Neuron (in vitro differentiated cells): ENCODE results near the gene SH2D2A.

Experiments used
- H2AFZ ChIP-seq: one replicate; pipeline ENCODE4 v1.6.1; 2013; ENCODE audit warnings: low read depth, mild to moderate bottlenecking, inconsistent platforms, low read length, moderate library complexity
- H3K27me3 ChIP-seq: one replicate; pipeline ENCODE4 v1.6.1; 2013; ENCODE audit warnings: low read length; ENCODE audit not compliant: insufficient read depth
- H3K36me3 ChIP-seq: one replicate; pipeline ENCODE4 v1.6.1; 2013; ENCODE audit warnings: low read length; ENCODE audit not compliant: insufficient read depth
- H3K4me1 ChIP-seq: one replicate; pipeline ENCODE4 v1.6.1; 2013; ENCODE audit warnings: low read length; ENCODE audit not compliant: insufficient read depth
- H3K4me3 ChIP-seq: 2 replicates; pipeline ENCODE4 v1.5.1; 2013; ENCODE audit warnings: mild to moderate bottlenecking, low read length, moderate library complexity
- H3K9me3 ChIP-seq: one replicate; pipeline ENCODE4 v1.6.1; 2013; ENCODE audit warnings: low read length

Gene SH2D2A

GRCh38 chr1:156816561-156817328 lies at the start of gene SH2D2A:
TSS of gene SH2D2A (minus strand) at chr1:156816848. CDS start at chr1:156816708, 140 bp downstream.
- H3K36me3 ChIP-seq, result no peaks in the 10 kb centered on the region
- H3K4me3 ChIP-seq, result no peak within 1 kb of the TSS
- H3K27me3 ChIP-seq, result peaks cover 37% of the 10 kb centered on the region

GRCh38 chr1:156865865-156866248 lies 49.2 kb upstream of the SH2D2A start:
- Histone ChIP-seq H3K4me1 (peaks cover 22% of the 10 kb centered on the region), H2AFZ (no peak overlapping the region), H3K27me3 (peaks cover 62% of the 10 kb centered on the region), H3K4me3 (no peak overlapping the region), H3K36me3 (no peaks in the 10 kb centered on the region), H3K9me3 (no peaks in the 10 kb centered on the region)

More at GRCh38 chr1:156816561-156817328, at the start of gene SH2D2A:
- H3K9me3 ChIP-seq, result no peaks in the 10 kb centered on the region
- no peak within 1 kb of the TSS for H2AFZ ChIP-seq
- peaks cover 5% of the 10 kb centered on the region for H3K4me1 ChIP-seq

- Histone ChIP-seq H3K4me1 (peaks cover 24% of the 10 kb centered on the region), H3K9me3 (no peaks in the 10 kb centered on the region), H2AFZ (no peak overlapping the region), H3K36me3 (no peaks in the 10 kb centered on the region), H3K27me3 (peaks cover 61% of the 10 kb centered on the region), H3K4me3 (no peak overlapping the region)
Measured at GRCh38 chr1:156865258-156865657, 48.6 kb upstream of the SH2D2A start.

GRCh38 chr1:156864796-156865195 lies 48.1 kb upstream of the SH2D2A start:
- Histone ChIP-seq H2AFZ (no peak overlapping the region), H3K9me3 (no peaks in the 10 kb centered on the region), H3K4me3 (no peak overlapping the region), H3K4me1 (peaks cover 29% of the 10 kb centered on the region), H3K36me3 (no peaks in the 10 kb centered on the region), H3K27me3 (peaks cover 59% of the 10 kb centered on the region)

DNA sequence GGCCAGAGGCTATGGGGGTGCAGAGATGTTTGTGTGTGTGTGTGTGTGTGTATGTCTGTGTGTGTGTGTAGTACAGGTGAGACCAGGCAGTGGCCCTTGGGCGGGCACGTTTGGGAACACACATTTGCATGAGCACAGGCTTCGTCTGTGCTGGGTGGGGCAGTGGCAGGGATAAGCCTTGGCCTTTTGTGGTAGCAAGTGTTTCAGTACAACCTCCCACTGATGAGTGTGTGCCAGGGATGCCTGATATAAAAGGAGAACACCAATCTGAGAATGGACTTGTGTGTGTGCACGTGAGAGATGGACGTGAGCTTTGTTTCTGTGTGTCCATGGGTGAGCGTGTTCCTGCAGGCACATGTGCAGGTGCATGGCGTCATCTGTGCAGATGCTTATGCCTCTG lies 47.0 kb upstream of the SH2D2A start:
- Histone ChIP-seq H3K4me1 (peaks cover 41% of the 10 kb centered on the region), H3K9me3 (no peaks in the 10 kb centered on the region), H3K4me3 (no peak overlapping the region), H2AFZ (no peak overlapping the region), H3K36me3 (no peaks in the 10 kb centered on the region), H3K27me3 (peaks cover 66% of the 10 kb centered on the region)

GRCh38 chr1:156862997-156863599 lies 46.5 kb upstream of the SH2D2A start:
- Histone ChIP-seq H3K36me3 (no peaks in the 10 kb centered on the region), H3K9me3 (no peaks in the 10 kb centered on the region), H2AFZ (no peak overlapping the region), H3K4me1 (peaks cover 45% of the 10 kb centered on the region), H3K27me3 (peaks cover 72% of the 10 kb centered on the region), H3K4me3 (no peak overlapping the region)

DNA sequence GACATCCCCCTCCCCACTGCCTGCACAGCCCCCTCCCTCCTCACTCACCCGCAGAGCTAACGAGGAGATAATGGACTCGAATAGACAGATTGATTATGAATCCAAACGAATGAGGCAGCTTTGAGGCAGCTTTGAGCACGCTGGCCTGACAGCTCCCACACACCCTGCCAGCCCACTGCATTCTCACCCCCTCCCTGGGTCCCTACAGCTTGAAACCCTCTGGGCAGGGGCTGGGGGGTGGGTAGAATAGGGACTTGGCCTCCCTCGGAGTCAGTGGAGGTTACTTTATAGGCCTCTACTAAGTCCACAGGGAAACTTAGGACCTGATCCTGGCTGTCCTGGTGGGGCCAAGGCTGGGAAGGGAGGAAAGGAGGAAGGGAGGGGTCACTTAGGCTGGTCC lies 45.9 kb upstream of the SH2D2A start:
- Histone ChIP-seq H2AFZ (no peak overlapping the region), H3K4me3 (no peak overlapping the region), H3K27me3 (peaks cover 77% of the 10 kb centered on the region), H3K4me1 (peaks cover 45% of the 10 kb centered on the region), H3K9me3 (no peaks in the 10 kb centered on the region), H3K36me3 (no peaks in the 10 kb centered on the region)

DNA sequence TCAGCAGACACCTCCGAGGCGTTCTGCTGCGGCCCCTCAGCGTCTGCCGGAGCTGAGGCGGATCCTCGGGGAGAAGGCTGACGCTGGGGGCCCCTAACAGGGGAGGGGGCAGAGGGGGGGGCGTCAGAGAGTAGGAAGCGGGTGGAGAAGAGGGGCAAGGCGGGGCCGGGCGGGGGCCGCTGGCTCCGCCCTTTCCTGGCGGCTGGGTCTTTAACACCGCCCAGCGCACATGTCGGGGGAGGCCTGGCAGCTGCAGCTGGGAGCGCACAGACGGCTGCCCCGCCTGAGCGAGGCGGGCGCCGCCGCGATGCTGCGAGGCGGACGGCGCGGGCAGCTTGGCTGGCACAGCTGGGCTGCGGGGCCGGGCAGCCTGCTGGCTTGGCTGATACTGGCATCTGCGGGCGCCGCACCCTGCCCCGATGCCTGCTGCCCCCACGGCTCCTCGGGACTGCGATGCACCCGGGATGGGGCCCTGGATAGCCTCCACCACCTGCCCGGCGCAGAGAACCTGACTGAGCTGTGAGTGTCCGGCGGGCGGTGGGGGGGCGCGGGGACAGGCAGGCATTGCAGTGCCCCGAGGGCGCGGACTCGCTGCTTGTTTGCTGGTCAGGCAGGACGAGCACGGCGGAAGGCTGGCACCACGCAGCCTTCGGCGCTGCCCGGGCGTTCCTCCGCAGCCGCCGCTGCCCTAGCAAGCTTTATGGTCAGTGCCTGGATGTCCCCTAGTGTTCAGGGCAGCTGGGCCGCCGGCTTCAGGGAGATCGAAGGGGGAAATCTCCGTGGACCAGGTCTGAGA lies 44.2 kb upstream of the SH2D2A start, which contains the start of gene NTRK1:
Gene NTRK1, plus strand, starts transcription at position 238 of the 796 bp plus-strand sequence. Its CDS starts 70 bp downstream, at position 308.
- Histone ChIP-seq H3K36me3 (no peaks in the 10 kb centered on the region), H3K4me3 (peak within 1 kb of the TSS; percentile 13), H3K27me3 (peaks cover 91% of the 10 kb centered on the region), H3K4me1 (peaks cover 35% of the 10 kb centered on the region), H2AFZ (no peak within 1 kb of the TSS), H3K9me3 (no peaks in the 10 kb centered on the region)

DNA sequence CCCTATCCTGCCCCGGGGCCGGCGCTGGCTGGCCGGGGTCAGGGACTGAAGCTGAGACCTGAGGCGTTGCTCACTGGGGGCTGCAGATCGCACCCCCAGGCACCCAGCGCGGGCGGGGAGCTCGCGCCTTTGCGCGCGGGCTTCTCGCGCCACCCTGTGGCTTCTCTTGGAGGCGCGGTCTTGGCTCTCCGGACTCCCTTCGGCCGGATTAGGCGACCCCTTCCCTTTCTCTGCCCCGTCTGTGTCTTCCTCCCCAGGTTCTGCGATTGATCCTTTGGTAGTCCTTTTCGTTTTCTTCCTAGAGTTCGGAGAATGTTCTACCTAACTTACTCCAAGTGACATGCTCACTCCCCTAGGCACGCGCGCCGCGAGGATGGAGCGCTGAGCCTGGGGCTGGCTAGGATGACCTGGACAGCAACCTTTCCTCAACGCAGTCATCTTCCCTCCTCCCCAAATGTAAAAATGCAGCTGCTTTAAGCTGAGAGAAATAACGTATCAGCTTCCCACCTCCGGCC lies 43.5 kb upstream of the SH2D2A start:
- Histone ChIP-seq H3K9me3 (no peaks in the 10 kb centered on the region), H3K4me1 (peaks cover 30% of the 10 kb centered on the region), H3K36me3 (no peaks in the 10 kb centered on the region), H3K27me3 (peaks cover 85% of the 10 kb centered on the region), H3K4me3 (peak overlapping the region; percentile 13), H2AFZ (no peak overlapping the region)

DNA sequence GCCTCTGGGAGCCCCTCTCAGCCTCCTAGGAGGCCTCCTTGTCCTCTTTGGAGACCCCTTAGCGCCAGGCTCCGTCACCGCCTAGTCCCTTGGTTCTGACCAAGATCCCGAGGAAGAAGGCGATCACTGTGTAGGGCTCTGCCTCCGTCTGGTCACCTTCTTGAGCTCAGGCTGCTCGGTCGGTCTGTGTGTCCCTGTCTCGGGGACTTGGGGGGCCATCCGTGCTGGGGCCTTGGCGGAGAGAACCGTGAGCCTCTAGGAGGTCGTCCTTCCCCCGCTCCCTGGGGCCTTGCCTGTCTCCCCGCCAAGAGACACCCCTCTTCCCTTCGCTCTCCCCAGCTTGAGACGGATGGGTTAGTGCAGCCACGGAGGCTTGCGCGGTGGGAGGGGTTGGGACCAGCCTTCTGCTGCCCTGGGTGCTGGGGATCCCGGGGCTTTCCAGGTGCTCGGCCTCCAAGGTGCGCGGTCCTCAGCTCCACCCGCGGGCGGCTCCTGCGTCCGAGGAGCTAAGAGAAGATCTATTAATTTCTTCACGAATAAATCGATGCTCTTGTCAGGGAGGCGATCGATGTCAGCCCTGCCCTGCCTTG lies 43.0 kb upstream of the SH2D2A start:
- H3K4me1 ChIP-seq, result peaks cover 29% of the 10 kb centered on the region
- H2AFZ ChIP-seq, result peak overlapping the region; percentile 21
- peaks cover 83% of the 10 kb centered on the region for H3K27me3 ChIP-seq
- H3K4me3 ChIP-seq, result peak overlapping the region; percentile 13
- H3K36me3 ChIP-seq, result no peaks in the 10 kb centered on the region
- H3K9me3 ChIP-seq, result no peaks in the 10 kb centered on the region

DNA sequence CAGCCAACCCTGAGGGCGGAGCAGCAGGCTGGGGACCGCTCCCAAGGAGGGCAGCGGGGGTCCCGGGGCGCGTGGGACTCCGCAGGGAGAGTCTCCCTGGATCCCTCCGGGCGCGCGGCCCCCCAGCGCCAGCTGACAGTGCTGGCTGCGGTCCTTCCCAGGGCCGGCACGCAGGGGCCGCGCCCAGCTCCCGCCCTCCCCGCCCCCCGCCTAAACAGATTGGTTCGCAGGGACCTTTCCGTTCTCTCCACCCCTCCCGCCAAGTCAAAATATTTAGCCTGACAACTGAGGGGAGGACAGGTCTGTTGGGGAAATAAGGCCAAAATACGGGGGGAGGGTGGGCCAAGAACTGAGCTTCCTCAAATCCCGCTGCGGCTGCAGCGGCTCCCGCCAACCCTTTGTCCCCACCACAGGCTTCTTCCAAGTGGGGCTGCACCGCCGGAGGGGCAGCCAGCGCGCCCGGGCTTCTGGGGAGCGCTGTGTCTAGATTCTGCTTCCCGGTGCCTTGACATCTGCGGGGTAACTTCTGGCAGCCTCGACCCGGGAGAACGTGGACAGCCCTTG lies 42.4 kb upstream of the SH2D2A start, which contains the start of gene INSRR:
Gene INSRR, minus strand, starts transcription at position 159 of the 564 bp plus-strand sequence. CDS start 496 bp downstream, outside the sequence.
- Histone ChIP-seq H2AFZ (peak within 1 kb of the TSS; percentile 21), H3K4me3 (peak within 1 kb of the TSS; percentile 13), H3K9me3 (no peaks in the 10 kb centered on the region), H3K4me1 (peaks cover 29% of the 10 kb centered on the region), H3K36me3 (no peaks in the 10 kb centered on the region), H3K27me3 (peaks cover 83% of the 10 kb centered on the region)

GRCh38 chr1:156858555-156858956 lies 41.9 kb upstream of the SH2D2A start:
- peaks cover 83% of the 10 kb centered on the region for H3K27me3 ChIP-seq
- H3K36me3 ChIP-seq, result no peaks in the 10 kb centered on the region
- H2AFZ ChIP-seq, result peak overlapping the region; percentile 21
- no peaks in the 10 kb centered on the region for H3K9me3 ChIP-seq
- H3K4me1 ChIP-seq, result peaks cover 28% of the 10 kb centered on the region
- peak overlapping the region; percentile 3 for H3K4me3 ChIP-seq
